AG08396 (cell line): Measurements from ENCODE around the gene ANO1.
"Not testable (repeated sequence)": the region's sequence is repeated elsewhere in the genome, so short reads cannot be mapped to it uniquely, and the experiment has no call there.

ENCODE experiments used
- DNase-seq: peaks from one replicate; pipeline ENCODE4 v3.0.0; 2012; ENCODE audit warnings: low spot score, mixed read lengths

Gene ANO1

GRCh38 chr11:70191495-70192140 is 113.5 kb downstream of the ANO1 start:
- DNase-seq = peak; percentile 86

DNA sequence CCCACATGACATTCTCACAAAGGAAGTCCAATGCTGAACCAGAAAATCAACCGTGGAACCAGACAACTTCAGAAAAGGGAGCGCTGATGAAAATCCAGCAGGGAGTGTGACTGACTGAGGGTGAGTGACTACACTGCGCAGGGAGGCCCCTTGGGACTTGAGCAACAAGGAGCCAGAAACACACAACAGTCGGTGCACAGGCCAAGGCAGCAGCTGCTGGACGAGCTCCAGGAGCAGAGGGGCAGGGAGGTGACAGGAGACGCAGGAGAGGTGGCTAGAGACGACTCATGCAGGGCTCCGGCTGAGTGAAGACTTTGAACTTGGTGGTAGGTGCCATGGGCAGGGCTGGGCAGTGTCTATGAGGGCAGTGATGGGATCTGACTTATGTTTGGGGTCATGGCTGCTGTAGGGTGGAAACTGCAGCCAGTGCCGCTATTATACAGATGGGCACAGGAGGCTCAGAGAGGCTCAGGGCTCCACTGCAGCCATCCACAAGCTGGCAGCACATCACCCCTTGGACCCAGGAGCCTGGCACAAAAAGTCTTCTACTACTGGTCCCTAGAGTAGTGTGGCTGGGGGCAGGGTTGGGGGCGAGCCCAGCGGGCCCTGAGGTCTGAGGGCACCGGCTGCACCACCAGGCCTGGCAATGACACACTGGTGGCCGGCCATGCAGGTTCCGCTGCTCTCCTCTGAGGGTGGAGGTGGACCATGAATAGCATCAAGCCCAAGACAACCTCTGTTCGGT is 114.7 kb downstream of the ANO1 start:
- DNase-seq = no peak

DNA sequence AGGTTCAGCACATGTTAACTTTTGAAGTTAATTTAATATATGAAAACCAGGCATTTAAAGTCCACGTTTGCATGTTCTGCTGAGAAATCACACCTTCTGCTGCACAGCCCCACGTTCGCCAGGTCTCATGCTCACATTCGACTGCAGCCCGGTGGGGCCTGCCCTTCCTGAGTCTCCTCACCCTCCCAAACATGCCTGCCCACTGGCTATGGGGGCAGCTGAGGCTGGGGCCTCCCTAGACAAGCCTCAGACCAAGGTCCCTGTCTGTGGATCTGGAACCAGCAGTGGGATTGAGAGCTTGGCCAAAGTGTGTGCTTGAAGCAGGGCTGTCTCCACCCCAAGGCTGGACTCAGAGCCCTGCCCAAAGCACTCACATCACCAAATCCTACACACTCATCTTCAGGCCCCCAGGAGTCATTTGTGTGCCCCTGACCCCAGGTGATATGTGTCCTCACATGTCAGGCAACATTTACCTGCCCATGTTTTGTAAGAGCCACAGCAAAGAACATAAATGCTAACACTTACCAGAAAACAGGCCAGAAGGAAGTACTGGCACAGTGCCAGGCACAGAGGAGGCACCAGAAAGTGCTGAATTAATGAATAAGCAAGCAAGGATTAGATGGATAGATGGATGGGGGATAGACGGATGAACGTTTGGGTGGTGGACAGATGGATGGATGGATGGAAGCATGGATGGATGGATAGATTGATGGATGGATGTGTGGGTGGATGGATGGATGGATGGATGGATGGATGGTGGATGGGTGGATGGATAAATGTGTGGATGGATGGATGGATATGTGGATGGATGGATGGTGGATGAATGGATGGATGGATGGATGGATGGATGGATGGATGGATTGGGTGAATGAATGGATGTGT is 115.5 kb downstream of the ANO1 start:
- no peak for DNase-seq

GRCh38 chr11:70194792-70195791 is 117.0 kb downstream of the ANO1 start:
- no peak for DNase-seq

GRCh38 chr11:70200212-70200844 is 122.2 kb downstream of the ANO1 start:
- no peak for DNase-seq

- not testable (repeated sequence) for DNase-seq
Observed at GRCh38 chr11:70201047-70201446, 122.9 kb downstream of the ANO1 start.

DNA sequence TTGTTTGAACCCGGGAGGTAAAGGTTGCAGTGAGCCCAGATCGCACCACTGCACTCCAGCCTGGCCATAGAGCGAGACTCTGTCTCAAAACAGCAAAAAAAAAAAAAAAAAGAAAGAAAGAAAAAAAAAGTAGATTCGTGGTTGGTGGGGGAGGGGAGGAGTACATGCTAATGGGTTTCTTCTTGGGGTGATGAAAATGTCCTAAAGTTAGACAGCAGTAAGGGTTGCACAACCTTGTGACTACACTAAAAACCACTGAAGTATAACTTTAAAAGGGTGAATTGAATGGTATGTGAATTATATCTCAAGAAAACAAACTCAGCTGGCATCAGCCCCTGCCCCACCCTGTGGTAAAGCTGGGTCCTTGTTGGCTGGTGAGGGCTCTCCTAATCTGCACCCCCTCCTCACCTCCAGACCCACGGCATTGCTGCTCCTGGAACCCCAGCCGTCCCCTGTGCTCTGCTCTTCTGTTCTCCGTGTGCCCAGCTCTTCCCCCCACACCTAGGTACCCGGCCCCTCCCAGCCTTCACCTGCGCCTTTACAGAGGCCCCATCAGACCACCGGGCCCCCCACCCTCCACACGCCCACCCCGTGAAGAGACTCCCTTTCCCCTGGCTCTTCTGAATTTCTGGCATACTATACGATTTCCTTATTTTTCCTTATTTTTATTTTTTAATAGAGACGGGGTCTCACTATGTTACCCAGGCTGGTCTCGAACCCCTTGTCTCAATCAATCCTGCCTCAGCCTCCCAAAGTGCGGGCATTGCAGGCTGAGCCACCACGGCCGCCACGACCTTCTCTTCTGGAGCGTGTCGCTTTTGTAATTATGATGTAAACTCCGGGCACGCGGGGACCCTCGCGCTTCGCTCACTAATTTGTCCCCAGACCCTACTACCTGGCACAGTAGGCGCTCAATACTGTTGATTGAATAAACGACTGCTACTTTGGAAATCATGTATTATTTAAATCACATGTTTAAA is 124.1 kb downstream of the ANO1 start:
- no peak for DNase-seq

- peak; percentile 98 for DNase-seq
Observed at GRCh38 chr11:70202920-70203750, 125.0 kb downstream of the ANO1 start, which contains the start of gene FADD. Gene FADD (plus strand): TSS chr11:70203296. CDS start chr11:70203460, 164 bp downstream.

- peak; percentile 77 for DNase-seq
Observed at GRCh38 chr11:70203751-70204465, 125.8 kb downstream of the ANO1 start.

DNA sequence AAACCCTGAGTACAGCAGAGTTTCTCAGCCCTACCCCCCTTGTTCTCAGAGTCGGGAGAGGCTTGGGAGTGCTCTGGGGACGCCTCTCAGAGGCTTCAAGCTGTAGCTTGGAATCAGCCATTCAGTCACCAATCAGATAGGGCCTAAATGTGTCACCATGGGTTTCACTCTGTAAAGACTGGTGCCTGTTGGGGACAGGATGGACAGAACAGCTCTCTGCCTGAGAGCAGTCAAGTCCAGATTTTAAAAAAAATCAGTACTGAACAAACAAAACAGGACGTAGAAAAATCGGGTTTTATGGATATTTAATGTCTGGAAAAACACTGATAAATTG is 126.3 kb downstream of the ANO1 start:
- no peak for DNase-seq

GRCh38 chr11:70205049-70205725 is 127.1 kb downstream of the ANO1 start:
- DNase-seq = no peak

GRCh38 chr11:70205766-70206165 is 127.6 kb downstream of the ANO1 start:
- no peak for DNase-seq

DNA sequence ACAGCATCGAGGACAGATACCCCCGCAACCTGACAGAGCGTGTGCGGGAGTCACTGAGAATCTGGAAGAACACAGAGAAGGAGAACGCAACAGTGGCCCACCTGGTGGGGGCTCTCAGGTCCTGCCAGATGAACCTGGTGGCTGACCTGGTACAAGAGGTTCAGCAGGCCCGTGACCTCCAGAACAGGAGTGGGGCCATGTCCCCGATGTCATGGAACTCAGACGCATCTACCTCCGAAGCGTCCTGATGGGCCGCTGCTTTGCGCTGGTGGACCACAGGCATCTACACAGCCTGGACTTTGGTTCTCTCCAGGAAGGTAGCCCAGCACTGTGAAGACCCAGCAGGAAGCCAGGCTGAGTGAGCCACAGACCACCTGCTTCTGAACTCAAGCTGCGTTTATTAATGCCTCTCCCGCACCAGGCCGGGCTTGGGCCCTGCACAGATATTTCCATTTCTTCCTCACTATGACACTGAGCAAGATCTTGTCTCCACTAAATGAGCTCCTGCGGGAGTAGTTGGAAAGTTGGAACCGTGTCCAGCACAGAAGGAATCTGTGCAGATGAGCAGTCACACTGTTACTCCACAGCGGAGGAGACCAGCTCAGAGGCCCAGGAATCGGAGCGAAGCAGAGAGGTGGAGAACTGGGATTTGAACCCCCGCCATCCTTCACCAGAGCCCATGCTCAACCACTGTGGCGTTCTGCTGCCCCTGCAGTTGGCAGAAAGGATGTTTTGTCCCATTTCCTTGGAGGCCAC is 128.3 kb downstream of the ANO1 start:
- DNase-seq = no peak

DNA sequence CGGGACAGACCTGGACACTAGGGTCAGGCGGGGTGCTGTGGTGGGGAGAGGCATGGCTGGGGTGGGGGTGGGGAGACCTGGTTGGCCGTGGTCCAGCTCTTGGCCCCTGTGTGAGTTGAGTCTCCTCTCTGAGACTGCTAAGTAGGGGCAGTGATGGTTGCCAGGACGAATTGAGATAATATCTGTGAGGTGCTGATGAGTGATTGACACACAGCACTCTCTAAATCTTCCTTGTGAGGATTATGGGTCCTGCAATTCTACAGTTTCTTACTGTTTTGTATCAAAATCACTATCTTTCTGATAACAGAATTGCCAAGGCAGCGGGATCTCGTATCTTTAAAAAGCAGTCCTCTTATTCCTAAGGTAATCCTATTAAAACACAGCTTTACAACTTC is 128.9 kb downstream of the ANO1 start:
- DNase-seq = no peak

- DNase-seq = no peak
Observed at GRCh38 chr11:70207531-70208131, 129.5 kb downstream of the ANO1 start.

- no peak for DNase-seq
Observed at GRCh38 chr11:70209391-70209912, 131.3 kb downstream of the ANO1 start.
